PC-9 (cell line): Measurements from ENCODE around the gene SLFNL1. TPM values are rescaled to one million over a fixed set of nuclear protein-coding genes. Genes with fewer than 3 reads are reported as not detected.

Source experiments
- Bru-seq: library from RNA; stranded (reverse); fragments of 400-500 nt; gene quantifications from one replicate; lab custom pipeline; 2021; lab: Mats Ljungman, UMichigan
- BruChase-seq, 2 experiments: library from RNA; stranded (reverse); fragments of 400-500 nt; gene quantifications; one replicate each; lab custom pipeline; 2021; lab: Mats Ljungman, UMichigan
- BruUV-seq: library from RNA; stranded (reverse); fragments of 400-500 nt; replicated peaks from 2 replicates; lab custom pipeline; 2021; lab: Mats Ljungman, UMichigan
- CTCF ChIA-PET: fragments of 300-600 bp; sonication (Branson Sonifier 250); formaldehyde crosslinking; loops from one replicate; lab custom pipeline; 2022; ENCODE audit warnings: antibody characterized with exemption; lab: Charles Lee
- POLR2A ChIA-PET: fragments of 300-600 bp; sonication (Branson Sonifier 250); formaldehyde crosslinking; loops from one replicate; lab custom pipeline; 2022; ENCODE audit warnings: antibody characterized with exemption; ENCODE audit not compliant: unreplicated experiment; lab: Charles Lee
- DNase-seq, 2 experiments: peaks; one replicate each; pipeline versions ENCODE4 v3.0.0 to v3.0.0-alpha.2; 2015 to 2022; ENCODE audit warnings: mixed read lengths in 1 of 2
- H2AFZ ChIP-seq: fragments of 200-600 bp; sonication (generic); 2 replicates; pipeline ENCODE4 v1.8.1; 2017; ENCODE audit warnings: antibody characterized with exemption
- H3F3A ChIP-seq: fragments of 200-600 bp; sonication (generic); 2 replicates; pipeline ENCODE4 v1.8.1; 2017; ENCODE audit warnings: antibody characterized with exemption, mild to moderate bottlenecking, low read depth; ENCODE audit not compliant: insufficient read depth
- H3K27ac ChIP-seq: fragments of 200-600 bp; sonication (generic); 2 replicates; pipeline ENCODE4 v1.6.1; 2016; ENCODE audit warnings: mixed run types
- H3K27me3 ChIP-seq: fragments of 200-600 bp; sonication (generic); 2 replicates; pipeline ENCODE4 v1.6.1; 2016; ENCODE audit warnings: low read depth, mixed run types; ENCODE audit not compliant: insufficient read depth
- H3K36me3 ChIP-seq: fragments of 200-600 bp; sonication (generic); 2 replicates; pipeline ENCODE4 v1.6.1; 2016; ENCODE audit warnings: low read depth, mixed run types
- H3K4me1 ChIP-seq: fragments of 200-600 bp; sonication (generic); replicated peaks from 2 replicates; pipeline ENCODE4 v1.6.1; 2016; ENCODE audit warnings: mixed run types; ENCODE audit not compliant: insufficient read depth
- H3K4me2 ChIP-seq: fragments of 200-600 bp; sonication (generic); 2 replicates; pipeline ENCODE4 v1.6.1; 2017; ENCODE audit warnings: mixed run types
- H3K4me3 ChIP-seq: fragments of 200-600 bp; sonication (generic); 2 replicates; pipeline ENCODE4 v1.6.1; 2016; ENCODE audit warnings: mixed run types
- H3K79me2 ChIP-seq: fragments of 200-600 bp; sonication (generic); 2 replicates; pipeline ENCODE4 v1.6.1; 2017; ENCODE audit warnings: low read depth, mixed run types
- H3K9me2 ChIP-seq: fragments of 200-600 bp; sonication (generic); 2 replicates; pipeline ENCODE4 v1.8.1; 2017; ENCODE audit warnings: mild to moderate bottlenecking; ENCODE audit not compliant: insufficient read depth
- H3K9me3 ChIP-seq: fragments of 200-600 bp; sonication (generic); 2 replicates; pipeline ENCODE4 v1.8.1; 2016; ENCODE audit warnings: low read depth; ENCODE audit not compliant: insufficient read depth
- H4K20me1 ChIP-seq: fragments of 200-600 bp; sonication (generic); 2 replicates; pipeline ENCODE4 v1.8.1; 2017; ENCODE audit not compliant: insufficient read depth
- CTCF ChIP-seq: fragments of 200-600 bp; sonication (generic); conservative IDR thresholded peaks from 2 replicates; pipeline ENCODE4 v1.6.1; 2017; ENCODE audit warnings: mixed run types, antibody characterized with exemption, mild to moderate bottlenecking, moderate library complexity
- EZH2 ChIP-seq: fragments of 200-600 bp; sonication (generic); IDR thresholded peaks from 2 replicates; pipeline ENCODE4 v1.8.0; 2017; ENCODE audit warnings: antibody characterized with exemption, low read depth
- intact Hi-C: fragments of 100-400 bp; cut with micrococcal nuclease; formaldehyde crosslinking; loops from one replicate; pipeline ENCODE4 v1.10.0; 2022; ENCODE audit not compliant: unreplicated experiment
- long read RNA-seq: library from polyadenylated mRNA; stranded (forward); transcript quantifications from one replicate; pipeline ENCODE4 v2.0.0, GENCODE V29; 2022
- total RNA-seq: library from RNA; stranded (reverse); gene quantifications from 2 replicates; pipeline ENCODE4 v1.2.3, GENCODE V29; 2021

SLFNL1 gene
- total RNA-seq (0.35 and 0.41 TPM in 2 replicates), Bru-seq, nascent RNA (percentile 30 among the genes with signal in this experiment), BruChase-seq, experiment 1, labeled RNA remaining after a 2-hour chase (percentile 31 among the genes with signal in this experiment), BruChase-seq, experiment 2, labeled RNA remaining after a 6-hour chase (percentile 33 among the genes with signal in this experiment)
- long read RNA-seq, partial matches to known transcripts, result 0 of 62 reads
- long read RNA-seq, other reads (novel, unspliced or antisense), result 62 of 62 reads

GRCh38 chr1:41021526-41022308, at the start of gene SLFNL1:
TSS of gene SLFNL1 (minus strand) at chr1:41021725. CDS start at chr1:41020660, 1,065 bp downstream.
- DNase-seq, result no peak
- no peaks in the 10 kb centered on the region for H3K27me3 ChIP-seq
- CTCF ChIA-PET, result no interaction called here

GRCh38 chr1:41056907-41057306, 35.4 kb upstream of the SLFNL1 start:
- DNase-seq, result no peak
- Histone ChIP-seq H3K79me2 (no peaks in the 10 kb centered on the region), H3F3A (no peaks in the 10 kb centered on the region), H3K9me2 (no peaks in the 10 kb centered on the region), H3K36me3 (no peaks in the 10 kb centered on the region), H4K20me1 (no peaks in the 10 kb centered on the region), H3K27me3 (no peaks in the 10 kb centered on the region), H3K4me3 (no peak overlapping the region), H2AFZ (no peak overlapping the region), H3K4me1 (no peaks in the 10 kb centered on the region), H3K4me2 (no peak overlapping the region), H3K27ac (no peak overlapping the region), H3K9me3 (no peaks in the 10 kb centered on the region)
- POLR2A ChIA-PET, result no interaction called here
- intact Hi-C loops, result no loop called here
- CTCF ChIA-PET, result no interaction called here
- BruUV-seq, result no TSS peak
- TF ChIP-seq CTCF, result no peak
- TF ChIP-seq EZH2, result no peak

More at GRCh38 chr1:41021526-41022308, at the start of gene SLFNL1:
- no peaks in the 10 kb centered on the region; the same call in 1 of the 2 replicates for H4K20me1 ChIP-seq
- no peaks in the 10 kb centered on the region for H3K36me3 ChIP-seq
- H3K4me2 ChIP-seq, result no peak within 1 kb of the TSS
- POLR2A ChIA-PET, result interaction anchor here (0.6 kb wide), 1 partner anchor 231 kb away, joined by 3 read pairs; no protein-coding TSS in a partner anchor
- no peak within 1 kb of the TSS for H3K4me3 ChIP-seq
- BruUV-seq, result no TSS peak
- peaks cover 17% of the 10 kb centered on the region for H3F3A ChIP-seq
- no peaks in the 10 kb centered on the region for H3K4me1 ChIP-seq
- H3K9me3 ChIP-seq, result no peaks in the 10 kb centered on the region
- H3K9me2 ChIP-seq, result no peaks in the 10 kb centered on the region
- H3K79me2 ChIP-seq, result no peaks in the 10 kb centered on the region
- H3K27ac ChIP-seq, result no peak within 1 kb of the TSS
- no peak within 1 kb of the TSS for H2AFZ ChIP-seq
- TF ChIP-seq CTCF (no peak), EZH2 (no peak)
- intact Hi-C loops, result loop anchor here (10.0 kb wide), 1 partner anchor 223 kb away; the partner anchor contains the start of gene SCMH1

- CTCF ChIA-PET, result no interaction called here
- no TSS peak for BruUV-seq
- no peaks in the 10 kb centered on the region for H3K36me3 ChIP-seq
Measured at GRCh38 chr1:41053316-41053715, 31.8 kb upstream of the SLFNL1 start.

More at GRCh38 chr1:41053316-41053715, 31.8 kb upstream of the SLFNL1 start:
- TF ChIP-seq EZH2 (no peak), CTCF (no peak)
- Histone ChIP-seq H3K27ac (no peak overlapping the region), H3F3A (peaks cover 5% of the 10 kb centered on the region), H3K4me3 (no peak overlapping the region), H3K9me3 (no peaks in the 10 kb centered on the region), H3K4me1 (no peaks in the 10 kb centered on the region), H3K79me2 (no peaks in the 10 kb centered on the region), H4K20me1 (no peaks in the 10 kb centered on the region), H2AFZ (no peak overlapping the region), H3K9me2 (no peaks in the 10 kb centered on the region), H3K4me2 (no peak overlapping the region), H3K27me3 (no peaks in the 10 kb centered on the region)
- POLR2A ChIA-PET, result no interaction called here
- intact Hi-C loops, result no loop called here
- no peak for DNase-seq
